CD4-positive, alpha-beta T cell treated with Interleukin-15 for 1 hour (primary cell): ENCODE data around the gene DLG2.

Experiments used
- DNase-seq: peaks from one replicate; pipeline ENCODE4 v3.0.0-alpha.2; 2020

The DLG2 gene

DNA sequence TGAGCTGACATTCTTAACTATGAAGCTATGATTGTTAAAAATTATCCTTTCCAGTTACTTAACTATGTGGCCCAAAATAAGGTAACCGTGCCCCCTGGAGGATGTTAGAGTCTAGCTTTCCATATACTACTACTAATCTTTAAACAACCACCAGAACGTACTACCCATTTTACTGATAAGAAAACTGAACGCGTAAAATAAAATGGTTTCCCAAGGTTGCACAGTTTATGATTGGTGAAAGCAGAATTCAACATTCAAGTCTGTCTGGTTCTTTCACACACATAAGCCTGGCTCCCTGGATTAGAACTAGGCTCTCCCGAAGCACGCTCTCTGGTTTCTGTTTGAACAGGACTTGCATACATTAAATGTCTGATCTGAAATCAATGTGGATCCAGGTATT, 1903.1 kb downstream of the DLG2 start:
- no peak for DNase-seq

DNA sequence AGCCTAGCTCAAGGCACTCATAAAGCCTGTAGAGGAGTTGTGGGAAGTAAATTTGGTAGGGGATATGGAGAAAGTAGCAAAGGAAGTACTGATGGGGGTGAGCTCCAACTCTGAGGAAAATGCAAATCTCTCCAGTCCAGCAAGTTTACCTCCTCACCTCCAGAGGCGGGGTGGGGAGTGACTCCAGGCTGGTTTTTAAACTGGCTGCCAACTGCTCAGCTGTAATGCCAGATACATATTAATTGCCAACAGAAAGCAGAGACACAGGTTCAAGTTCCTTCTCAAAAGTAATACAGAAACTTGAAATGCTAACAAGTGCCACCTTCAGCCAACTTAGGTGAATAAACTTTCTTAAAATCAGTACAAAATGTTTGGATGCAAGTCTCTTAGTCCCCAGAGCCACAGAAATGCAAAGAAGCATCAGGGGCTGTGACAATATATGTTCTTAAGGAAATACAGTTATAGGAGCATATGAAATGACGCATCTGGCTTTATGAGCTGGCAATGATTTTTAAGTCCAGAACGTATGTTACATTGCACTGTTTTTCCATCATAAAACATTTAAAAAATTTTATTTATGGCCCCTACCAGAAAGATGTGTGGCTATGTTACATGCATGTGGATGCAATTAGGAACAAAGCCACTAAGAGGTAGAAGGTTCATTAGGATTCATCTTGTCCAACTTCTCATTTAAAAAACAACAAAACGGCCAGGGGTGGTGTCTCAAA, 1904.6 kb downstream of the DLG2 start:
- no peak for DNase-seq

DNA sequence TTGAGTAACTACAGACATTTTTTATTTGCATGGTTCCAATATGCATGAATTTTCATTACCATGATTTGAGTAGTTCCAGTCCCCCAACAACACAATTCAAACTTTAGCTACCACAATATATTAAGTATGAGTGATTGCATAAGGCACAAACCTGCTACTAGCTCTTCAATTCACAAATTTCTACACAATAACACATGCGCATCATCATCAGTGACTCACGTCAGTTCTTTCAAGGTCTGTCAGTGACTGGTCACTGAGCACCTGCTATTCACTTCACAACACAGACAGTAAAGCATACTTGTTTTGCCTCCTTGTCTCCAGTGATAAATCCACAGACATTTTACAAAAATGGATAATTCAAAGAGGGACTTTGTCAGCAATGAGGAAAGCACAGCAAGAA, 1905.9 kb downstream of the DLG2 start:
- no peak for DNase-seq

DNA sequence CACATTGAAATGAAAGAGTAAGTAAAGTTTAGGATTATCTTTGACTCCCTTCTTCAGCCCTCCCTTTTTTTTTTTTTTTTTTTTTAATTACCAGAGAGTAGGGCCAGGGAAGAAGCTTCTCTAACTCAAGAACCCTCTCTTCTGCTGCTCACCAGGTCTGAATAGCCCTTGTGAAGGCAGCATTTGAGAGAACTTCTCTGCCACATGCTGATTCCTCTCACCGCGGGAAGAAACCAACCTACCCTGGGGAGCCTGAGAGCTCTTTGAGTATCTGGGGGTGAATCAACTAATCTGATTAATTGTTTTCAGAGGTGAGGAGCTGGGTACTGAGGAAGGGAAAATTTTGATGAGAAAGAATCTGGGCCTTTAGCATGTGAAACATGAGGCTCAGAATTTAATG, 1906.5 kb downstream of the DLG2 start:
- DNase-seq = no peak

DNA sequence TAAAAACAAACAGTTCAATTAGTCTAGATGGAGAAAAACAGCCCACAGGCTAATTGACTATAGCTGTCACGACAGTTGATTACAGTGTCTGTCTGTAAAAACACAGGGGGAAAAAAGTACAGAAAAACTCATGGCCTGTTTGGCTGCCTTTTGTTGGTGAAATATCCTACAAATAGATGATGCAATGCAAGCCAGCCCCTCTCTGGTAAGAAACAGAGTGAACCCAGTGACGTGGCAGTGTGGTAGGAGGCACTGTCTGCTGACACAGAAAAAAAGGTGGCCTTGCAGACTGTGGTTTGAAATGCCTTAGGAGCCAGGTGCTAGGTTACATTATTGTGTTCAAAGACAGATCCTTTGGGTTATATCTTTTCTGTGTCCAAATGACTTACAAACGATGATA, 1909.6 kb downstream of the DLG2 start:
- DNase-seq = no peak

DNA sequence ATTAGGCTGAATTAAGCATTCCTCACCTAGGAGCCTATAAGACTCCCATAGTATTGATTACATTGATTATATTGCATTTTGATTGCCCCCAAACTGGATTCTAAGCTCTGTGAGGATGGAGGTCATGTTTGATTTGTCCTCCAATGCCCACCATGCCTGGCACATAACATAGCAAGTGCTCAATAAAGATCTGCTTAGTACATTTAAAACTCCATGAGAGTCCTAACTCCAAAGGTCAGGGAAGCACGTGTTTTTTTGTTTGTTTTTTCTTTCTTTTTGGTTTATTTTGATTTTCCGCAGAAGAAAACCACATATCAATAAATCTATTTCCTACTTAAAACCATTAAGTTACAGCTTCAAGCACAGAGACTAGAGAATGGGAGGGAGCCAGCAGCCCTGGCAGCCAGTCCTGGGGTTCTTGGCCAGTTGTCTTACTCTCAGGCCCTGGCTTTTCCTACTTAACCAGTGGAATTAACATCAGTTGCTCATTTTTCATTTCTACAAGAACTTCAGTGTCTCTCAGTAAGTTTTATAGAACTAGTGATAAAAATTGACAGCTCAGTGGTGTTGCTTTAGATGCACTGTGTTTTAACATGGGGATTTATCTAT, 1911.1 kb downstream of the DLG2 start:
- DNase-seq = no peak

DNA sequence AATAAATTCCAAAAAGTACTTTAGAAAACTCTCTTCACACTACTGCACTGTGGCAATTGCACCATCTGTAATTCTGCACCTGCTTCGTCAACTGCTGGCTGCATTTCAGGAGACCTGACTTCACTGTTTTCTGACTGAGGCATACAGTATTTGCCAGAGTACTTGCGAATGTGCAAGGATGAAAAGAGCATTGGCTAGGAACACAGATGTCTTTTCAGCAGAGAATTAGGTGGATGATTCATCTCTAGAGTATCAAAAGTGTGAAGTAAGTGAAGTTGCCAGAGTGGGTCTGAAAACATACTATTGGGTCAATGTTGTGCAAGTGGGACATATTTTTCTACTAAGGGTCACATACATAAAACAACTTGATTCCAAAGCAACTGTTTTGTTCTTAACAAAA, 1913.4 kb downstream of the DLG2 start:
- no peak for DNase-seq

DNA sequence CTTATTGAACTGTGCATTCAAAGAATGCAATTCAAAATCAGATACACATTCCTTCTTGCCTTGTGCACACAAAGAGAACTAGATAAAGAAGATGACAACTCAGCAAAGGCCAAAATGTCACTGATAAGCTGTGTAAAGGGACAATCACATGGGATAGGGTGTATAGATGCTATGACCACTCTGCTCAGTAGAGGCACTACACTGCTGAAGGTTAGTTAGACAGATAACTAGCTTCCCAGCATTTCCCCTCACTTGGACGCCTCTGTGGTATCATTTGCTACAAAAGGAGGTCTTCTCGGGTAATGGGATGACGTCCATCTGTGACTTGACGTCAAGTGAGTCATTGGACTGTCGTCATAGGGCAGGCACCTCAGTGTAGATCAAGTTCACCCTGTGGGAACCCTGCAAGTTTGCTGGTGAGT, 1916.0 kb downstream of the DLG2 start:
- no peak for DNase-seq

DNA sequence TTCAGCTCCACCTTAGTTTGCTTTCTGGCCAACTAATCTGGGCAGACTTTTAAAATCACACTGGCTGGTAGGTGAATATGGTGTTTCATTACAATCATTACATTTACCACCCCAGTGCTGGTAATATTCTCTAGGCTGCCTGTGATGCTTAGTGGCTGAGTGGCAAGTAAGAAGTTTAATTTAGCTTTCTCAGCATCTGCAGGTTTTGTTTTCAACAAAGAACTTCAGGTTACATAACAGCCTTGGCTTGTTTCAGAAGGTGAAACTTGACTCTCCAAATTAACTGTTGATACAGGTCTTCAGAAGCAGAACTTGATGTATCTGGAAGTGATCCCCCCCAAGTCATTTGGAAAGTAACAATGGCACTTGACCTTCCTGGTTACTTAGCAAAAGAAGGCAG, 1917.7 kb downstream of the DLG2 start:
- DNase-seq = no peak

DNA sequence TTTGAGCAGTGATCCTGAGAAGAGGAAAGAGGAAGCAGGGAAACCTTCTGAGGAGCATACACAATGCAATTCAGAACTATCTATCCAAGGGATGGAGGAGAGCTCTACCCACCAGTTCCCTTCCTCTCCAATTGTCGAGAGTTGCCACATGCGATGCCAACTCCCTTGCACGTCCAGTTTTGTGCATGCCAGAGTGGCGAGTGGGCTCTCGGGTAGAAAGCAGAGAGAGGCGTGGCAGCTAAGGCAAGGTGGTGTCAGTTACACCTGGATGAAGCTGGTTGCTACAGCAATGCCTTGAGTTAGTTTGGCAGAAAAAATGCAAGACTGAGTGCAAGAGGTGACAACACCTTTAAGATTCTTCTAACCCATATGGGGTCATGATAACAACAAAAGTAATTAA, 1920.6 kb downstream of the DLG2 start:
- DNase-seq = no peak

DNA sequence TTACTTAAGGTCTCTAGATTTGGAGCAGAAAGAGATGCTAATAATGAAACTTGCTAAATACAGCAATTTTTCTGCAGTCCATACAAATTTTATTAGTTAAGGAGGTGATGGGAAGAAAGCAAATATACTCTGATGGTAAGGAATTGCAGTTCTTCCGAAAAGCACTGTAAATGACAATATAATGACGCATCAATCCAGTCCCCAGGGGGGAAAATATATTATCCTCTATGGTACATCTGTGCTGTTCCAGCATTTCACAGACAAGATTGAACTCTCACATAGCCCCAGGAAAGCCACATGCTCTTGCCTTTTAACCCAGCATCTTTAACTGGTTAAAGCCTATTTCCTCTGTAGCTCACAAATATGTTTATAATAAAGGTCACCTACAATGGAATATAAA, 1924.3 kb downstream of the DLG2 start:
- DNase-seq = no peak

DNA sequence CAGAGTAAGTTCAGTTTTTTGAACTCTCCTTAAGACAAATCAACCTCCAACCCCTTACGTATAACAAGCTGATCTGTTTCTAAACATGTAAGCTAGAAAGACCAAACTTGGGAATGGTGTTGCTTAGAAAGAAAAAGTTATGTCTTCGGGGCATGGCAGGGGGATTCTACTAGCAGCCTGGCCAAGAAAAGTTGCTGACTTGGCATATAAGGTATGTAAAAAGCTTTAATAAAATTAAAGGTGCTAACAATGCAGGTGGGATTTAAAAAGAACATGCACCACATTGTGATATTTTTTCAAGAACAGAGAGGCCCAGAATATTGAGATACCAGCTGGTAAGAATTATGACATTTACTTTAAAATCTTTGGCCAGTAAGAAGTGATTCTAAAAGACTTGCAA, 1929.6 kb downstream of the DLG2 start:
- no peak for DNase-seq

DNA sequence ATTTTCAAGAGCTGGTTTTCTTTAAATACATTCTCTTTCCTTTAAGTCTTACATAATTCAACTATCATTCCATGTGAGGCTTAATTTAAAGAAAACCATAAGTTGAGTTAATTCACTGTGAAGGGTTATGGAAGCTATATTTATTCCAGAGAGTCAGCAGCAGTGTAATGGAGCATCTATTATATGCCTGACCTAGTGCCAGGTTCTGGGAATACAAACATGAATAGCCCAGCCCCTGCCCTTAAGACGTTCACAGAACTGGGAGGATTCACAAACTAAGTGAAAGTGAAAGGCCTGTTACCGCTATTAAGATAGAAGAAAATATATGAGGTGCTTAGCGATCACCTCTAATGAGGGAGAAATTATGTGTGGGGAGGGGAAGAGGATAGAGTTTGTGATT, 1932.1 kb downstream of the DLG2 start:
- no peak for DNase-seq

DNA sequence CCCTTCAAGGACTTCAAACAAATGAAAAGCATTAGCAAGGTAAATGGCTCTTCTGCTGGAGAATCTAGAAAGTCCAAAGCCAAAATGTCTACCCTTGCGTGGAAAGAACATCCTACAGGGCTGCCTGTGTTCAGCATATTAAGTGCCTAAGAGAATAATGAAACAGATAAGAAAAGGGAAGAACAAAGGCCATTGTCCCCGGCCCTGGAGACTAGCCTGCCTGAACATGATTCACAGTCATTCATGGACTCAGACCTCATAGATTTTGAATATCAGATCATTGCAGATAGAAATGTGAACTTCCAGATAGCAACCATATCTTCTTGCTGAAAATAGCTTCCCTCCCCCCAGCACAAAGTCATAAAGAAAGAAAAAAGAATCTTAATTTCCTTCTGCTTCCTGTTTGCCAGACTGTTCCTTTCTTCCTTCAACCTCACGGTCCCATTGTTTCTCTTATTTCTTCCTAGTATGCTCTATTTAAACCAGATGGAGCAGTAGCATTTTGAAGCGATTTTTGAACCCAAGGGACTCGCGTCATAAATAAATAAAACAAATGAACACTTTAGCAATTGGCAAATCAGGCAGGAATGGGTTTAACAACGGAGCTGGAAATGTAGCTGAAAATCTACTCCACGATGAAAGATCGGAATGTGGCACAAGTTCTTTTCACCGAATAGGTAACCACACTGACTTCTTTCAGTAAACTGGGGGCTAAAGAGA, 1932.8 kb downstream of the DLG2 start:
- DNase-seq = no peak

DNA sequence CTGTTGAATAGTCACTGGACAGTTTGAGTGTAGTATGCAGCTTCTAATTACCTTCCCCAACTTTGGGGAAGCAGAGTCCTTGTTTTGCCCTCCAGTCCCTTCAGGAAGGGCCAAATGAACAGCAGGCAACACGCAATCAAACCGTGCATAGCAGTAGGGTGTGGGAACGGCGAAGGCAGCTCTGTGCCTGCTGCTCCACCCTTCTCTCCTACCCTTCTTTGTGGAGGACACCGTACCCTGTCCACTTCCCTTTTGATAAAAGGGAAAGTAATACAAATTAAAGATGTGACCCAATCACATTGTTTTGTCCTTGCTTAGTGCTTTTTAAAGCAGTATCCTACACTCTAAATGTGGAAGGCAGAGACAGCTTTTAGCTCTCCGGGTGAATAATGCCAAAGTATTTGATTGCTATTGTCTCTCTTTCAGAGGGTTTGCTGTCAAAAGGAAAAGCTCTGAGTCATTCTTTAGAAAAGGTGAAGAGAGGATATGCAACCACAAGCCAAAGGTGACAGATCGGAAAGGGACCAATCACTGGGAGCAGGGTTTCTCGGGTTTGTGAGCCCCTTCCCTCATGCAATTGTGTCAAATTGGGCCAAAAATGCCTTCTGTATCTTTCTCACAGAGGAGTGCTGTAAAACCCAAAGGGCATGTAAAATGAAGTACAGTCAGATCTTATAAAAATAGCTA, 1933.7 kb downstream of the DLG2 start:
- no peak for DNase-seq

DNA sequence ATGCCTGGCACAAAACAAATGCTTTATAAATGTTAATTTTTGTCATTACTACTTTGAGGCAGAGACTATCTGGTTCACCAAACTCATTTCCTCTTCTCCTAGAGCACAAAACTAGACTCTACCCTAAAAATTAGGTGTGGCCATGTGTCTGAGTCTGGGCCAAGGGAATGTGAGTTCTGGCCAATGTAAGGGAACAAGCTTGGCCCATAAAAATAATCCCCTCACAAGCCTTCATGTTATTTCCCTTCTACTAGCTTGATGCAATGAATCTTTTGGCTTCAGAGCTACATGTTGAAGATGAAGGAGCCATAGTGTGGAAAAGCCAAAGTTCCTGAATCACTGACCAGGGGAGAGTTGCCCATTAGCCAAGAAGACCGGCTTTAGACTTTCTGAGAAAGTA, 1934.5 kb downstream of the DLG2 start:
- no peak for DNase-seq

DNA sequence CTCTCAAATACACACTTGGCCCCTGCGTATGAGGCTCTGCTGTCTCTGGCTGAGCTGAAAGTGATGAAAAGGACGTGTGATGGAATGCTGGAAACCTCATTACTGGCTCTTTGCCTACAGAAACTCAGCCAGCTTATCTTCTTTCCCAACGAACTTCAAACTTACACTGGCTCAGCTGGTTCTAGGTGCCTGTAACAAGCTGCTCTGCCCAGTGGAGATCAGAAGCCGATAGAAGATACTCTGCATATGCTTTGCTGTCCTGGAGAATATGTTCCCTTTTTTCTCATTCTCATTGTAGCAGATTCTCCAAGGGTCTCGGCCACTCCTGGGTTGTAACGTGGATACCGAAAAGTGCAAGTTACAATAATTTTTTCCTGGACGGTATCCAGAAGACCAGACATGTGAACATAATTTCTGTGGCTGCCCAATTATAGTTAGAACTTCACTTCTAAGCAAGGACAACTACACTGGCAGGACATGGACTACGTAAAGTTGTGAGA, 1935.6 kb downstream of the DLG2 start:
- DNase-seq = no peak

DNA sequence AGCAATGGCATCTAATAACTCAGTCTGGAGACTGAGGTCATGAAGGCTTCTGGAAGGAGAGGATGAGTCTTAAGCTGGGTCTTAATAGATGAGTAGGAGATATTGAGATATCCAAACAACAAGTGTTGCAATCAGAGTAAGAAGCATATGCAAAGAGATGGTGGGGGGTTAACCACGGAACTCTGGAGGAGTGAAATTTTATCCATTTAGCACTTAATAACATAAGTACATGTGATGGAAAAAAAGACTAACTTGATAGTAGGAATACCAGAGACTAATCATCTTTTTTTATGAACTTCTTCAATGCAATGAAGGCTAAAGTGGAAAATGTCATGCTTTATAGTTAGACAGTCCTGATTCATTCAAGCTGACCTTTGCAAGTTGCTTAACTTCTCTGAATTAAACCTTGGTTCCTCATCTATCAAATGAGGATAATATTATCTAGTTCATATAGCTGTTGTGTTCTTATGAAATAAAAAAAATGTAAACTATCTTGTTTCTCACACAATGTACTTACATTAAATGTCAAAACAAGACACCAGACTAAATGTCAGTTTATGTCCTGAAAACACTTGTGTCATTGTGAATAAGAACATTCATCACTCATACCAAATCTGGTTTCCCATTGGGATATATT, 1937.9 kb downstream of the DLG2 start:
- no peak for DNase-seq

DNA sequence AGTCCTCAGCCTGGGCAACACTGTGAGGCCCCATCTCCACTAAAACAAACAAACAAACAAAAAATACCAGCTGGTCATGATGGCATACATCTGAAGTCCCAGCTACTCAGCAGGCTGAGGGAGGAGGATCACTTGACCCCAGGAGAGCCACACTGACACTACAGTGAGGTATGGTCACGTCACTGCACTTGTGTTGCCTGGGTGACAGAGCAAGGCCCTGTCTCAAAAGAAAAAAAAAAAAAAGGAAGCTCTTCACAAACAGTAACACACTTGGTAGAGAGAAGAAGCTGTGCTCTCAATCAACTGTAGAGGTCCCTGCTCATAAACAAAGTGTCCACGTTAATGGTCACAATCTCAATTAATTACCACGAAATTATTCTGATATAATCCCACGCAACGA, 1939.4 kb downstream of the DLG2 start:
- DNase-seq = no peak

DNA sequence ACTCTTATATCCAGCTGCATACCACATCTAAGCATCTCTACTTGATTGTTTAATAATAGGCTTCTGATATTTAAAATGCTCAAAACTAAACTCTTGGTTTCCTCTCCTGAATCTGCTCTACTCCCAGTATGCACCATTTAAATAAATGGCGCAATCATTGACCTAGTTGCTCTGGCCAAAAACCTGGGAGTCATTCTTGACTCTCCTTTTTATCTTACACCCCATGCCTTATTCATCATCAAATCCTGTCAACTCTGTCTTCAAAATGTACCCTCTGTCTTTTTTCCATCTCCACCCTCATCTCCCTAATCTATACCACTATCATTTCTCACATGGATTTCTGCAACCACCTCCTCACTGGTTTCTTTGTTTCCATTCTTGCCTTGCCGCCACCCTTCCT, 1941.4 kb downstream of the DLG2 start:
- no peak for DNase-seq

DNA sequence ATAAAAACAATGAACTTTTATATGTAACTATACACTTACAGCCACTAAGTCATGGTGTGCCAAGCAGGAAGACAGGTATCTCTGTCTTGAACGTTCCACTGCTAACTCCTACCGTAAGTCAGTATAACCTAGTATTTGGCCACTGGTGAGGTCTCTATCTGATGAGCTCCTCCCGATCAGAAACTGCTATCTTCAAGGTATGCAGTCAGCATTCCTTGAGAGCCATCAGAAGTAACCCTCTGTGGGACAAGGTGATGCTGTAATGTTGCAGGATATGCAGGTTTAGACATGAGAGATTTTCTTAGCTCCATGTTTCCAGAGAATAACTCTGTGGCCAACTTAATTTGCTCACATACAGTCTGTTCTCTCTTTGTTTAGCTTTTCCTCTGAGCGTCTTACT, 1943.1 kb downstream of the DLG2 start:
- DNase-seq = no peak

DNA sequence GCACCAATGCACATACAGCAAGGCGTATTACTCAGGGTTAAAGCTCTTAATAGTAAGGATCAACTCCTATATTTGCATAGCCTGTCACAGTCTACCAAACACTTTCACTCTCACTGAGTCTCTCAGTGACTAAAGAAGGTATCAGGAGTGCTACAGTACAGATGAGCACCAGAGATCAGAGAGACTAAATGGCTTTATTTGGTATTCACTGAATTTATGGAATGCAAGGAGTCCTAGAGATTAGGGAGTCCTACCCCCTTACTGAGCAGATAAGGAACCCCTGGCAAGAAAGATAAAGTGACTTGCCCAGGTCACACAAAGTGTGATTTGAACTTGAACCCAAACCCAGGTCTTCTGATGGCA, 1944.6 kb downstream of the DLG2 start:
- DNase-seq = no peak

DNA sequence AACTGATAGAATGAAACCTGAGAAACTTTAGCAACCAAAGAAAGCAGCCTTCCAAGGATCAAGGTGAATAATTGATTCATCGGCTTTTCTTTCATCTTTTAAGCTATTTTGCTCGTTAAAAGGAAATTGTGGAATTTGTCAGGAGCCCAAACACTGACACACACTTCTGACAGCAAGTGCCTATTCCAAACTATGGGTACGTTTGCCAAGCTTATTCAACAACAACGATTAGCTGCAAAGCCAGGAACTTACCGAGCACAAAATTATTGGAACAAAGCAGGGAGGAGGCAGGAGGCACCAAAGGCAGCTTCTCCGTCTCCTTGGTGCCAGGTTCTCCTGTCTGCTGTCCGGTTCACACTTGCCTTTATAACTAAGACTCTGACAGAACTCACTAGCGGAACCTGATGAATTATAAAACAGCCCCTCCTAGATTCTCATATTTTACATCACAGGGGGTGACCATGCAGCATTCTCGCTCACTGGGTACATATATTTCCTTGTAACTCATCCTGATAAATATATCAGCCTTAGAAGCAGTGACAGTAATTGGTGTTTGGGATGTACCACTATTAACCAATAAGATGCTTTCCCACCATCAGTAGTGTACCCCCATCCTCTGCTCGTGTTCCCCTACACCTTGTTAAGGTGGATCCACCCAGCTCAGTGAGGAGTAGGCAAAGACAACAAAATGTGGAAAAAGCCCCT, 1945.1 kb downstream of the DLG2 start:
- DNase-seq = no peak
